H1 (cell line): ENCODE results near the gene CFAP44. TPM values are rescaled to one million over a fixed set of nuclear protein-coding genes. Genes with fewer than 3 reads are reported as not detected.

Experiments used
- CTCF ChIA-PET: fragments of 300-600 bp; sonication (Branson Sonifier 250); formaldehyde crosslinking; loops from one replicate; lab custom pipeline; 2021; ENCODE audit not compliant: partially characterized antibody; lab: Charles Lee
- POLR2A ChIA-PET: fragments of 300-600 bp; sonication (Branson Sonifier 250); formaldehyde crosslinking; loops from one replicate; lab custom pipeline; 2021; ENCODE audit warnings: inconsistent platforms; ENCODE audit not compliant: partially characterized antibody; lab: Charles Lee
- DNase-seq, 2 experiments: peaks; one replicate each; pipeline versions ENCODE4 v3.0.0 to v3.0.0-alpha.2; 2010 to 2022; ENCODE audit warnings: low spot score in 2 of 2, low read depth in 1 of 2, mixed read lengths in 1 of 2
- FAIRE-seq: peaks from 2 replicates; lab custom pipeline; 2011; peaks lifted over from hg19 to GRCh38; lab: Jason Lieb, UNC
- H2AFZ ChIP-seq: 2 replicates; pipeline ENCODE4 v1.8.1; 2012; ENCODE audit warnings: low read length, inconsistent platforms
- H2AK5ac ChIP-seq: 2 replicates; pipeline ENCODE4 v1.6.1; 2013; ENCODE audit warnings: low read depth, low read length
- H2BK120ac ChIP-seq: replicated peaks from 2 replicates; pipeline ENCODE3; 2013; ENCODE audit warnings: low read depth, low read length, inconsistent platforms
- H2BK12ac ChIP-seq: 2 replicates; pipeline ENCODE4 v1.6.1; 2013; ENCODE audit warnings: low read depth, low read length
- H2BK15ac ChIP-seq: 2 replicates; pipeline ENCODE4 v1.6.1; 2013; ENCODE audit warnings: low read length
- H2BK20ac ChIP-seq: 2 replicates; pipeline ENCODE4 v1.6.1; 2013; ENCODE audit warnings: low read length
- H2BK5ac ChIP-seq: 2 replicates; pipeline ENCODE4 v1.6.1; 2013; ENCODE audit warnings: low read depth, low read length
- H3K14ac ChIP-seq: 2 replicates; pipeline ENCODE4 v1.6.1; 2013; ENCODE audit warnings: inconsistent platforms; ENCODE audit not compliant: insufficient read length
- H3K18ac ChIP-seq: 2 replicates; pipeline ENCODE4 v1.6.1; 2013; ENCODE audit warnings: low read length; ENCODE audit errors: extremely low read depth
- H3K23ac ChIP-seq: 2 replicates; pipeline ENCODE4 v1.6.1; 2013; ENCODE audit warnings: inconsistent platforms; ENCODE audit not compliant: insufficient read length
- H3K23me2 ChIP-seq: 2 replicates; pipeline ENCODE4 v1.6.1; 2013; ENCODE audit warnings: low read depth, low read length
- H3K27ac ChIP-seq: 2 replicates; pipeline ENCODE4 v1.6.1; 2011; ENCODE audit warnings: low read depth, low read length, inconsistent platforms
- H3K27me3 ChIP-seq, 4 experiments: replicated peaks in 1 of 4; 1 replicate in 1 of 4; 2 replicates in 3 of 4; pipeline versions ENCODE4 v1.6.1 to v1.8.1; 2011 to 2013; ENCODE audit warnings: low read length in 3 of 4, mild to moderate bottlenecking in 3 of 4, inconsistent platforms in 2 of 4, mixed read lengths in 2 of 4, moderate library complexity in 1 of 4; ENCODE audit not compliant: control insufficient read depth in 3 of 4, insufficient read depth in 3 of 4; ENCODE audit errors: extremely low read depth in 1 of 4
- H3K36me3 ChIP-seq, 4 experiments: 2 replicates each; pipeline versions ENCODE4 v1.6.1 to v1.8.1; 2011 to 2013; ENCODE audit warnings: mild to moderate bottlenecking in 4 of 4, low read length in 3 of 4, moderate library complexity in 2 of 4, control low read depth in 1 of 4, inconsistent platforms in 1 of 4; ENCODE audit not compliant: insufficient read depth in 4 of 4, control insufficient read depth in 2 of 4
- H3K4ac ChIP-seq: replicated peaks from 2 replicates; pipeline ENCODE3; 2013; ENCODE audit warnings: low read length, low read depth, mixed read lengths, inconsistent platforms; ENCODE audit not compliant: insufficient read length
- H3K4me1 ChIP-seq, 4 experiments: replicated peaks in 1 of 4; 1 replicate in 1 of 4; 2 replicates in 3 of 4; pipeline versions ENCODE4 v1.6.1 to v1.8.1; 2011 to 2013; ENCODE audit warnings: low read length in 3 of 4, inconsistent platforms in 2 of 4, mixed read lengths in 1 of 4; ENCODE audit not compliant: insufficient read depth in 4 of 4, control insufficient read depth in 3 of 4
- H3K4me2 ChIP-seq, 2 experiments: 2 replicates each; pipeline versions ENCODE4 v1.6.1 to v1.8.1; 2011 to 2013; ENCODE audit warnings: low read depth in 2 of 2, low read length in 2 of 2, control low read depth in 1 of 2, inconsistent platforms in 1 of 2, mild to moderate bottlenecking in 1 of 2; ENCODE audit not compliant: insufficient read depth in 1 of 2
- H3K4me3 ChIP-seq, 4 experiments: fragments of 200-600, 300-600 bp in 1 of 4; sonication (generic), shearing (Covaris generic), sonication (Bioruptor Twin) in 1 of 4; 2 replicates each; pipeline versions ENCODE4 v1.5.1 to v1.8.1; 2011 to 2016; ENCODE audit warnings: low read length in 4 of 4, low read depth in 3 of 4, control low read depth in 2 of 4, inconsistent platforms in 2 of 4, mild to moderate bottlenecking in 2 of 4, mixed read lengths in 1 of 4, moderate library complexity in 1 of 4; ENCODE audit not compliant: insufficient read depth in 2 of 4; ENCODE audit errors: extremely low read depth in 1 of 4
- H3K56ac ChIP-seq: replicated peaks from 2 replicates; pipeline ENCODE3; 2013; ENCODE audit warnings: low read depth, mild to moderate bottlenecking, mixed read lengths, low read length, inconsistent platforms; ENCODE audit not compliant: insufficient read length
- H3K79me1 ChIP-seq: 2 replicates; pipeline ENCODE4 v1.6.1; 2013; ENCODE audit warnings: low read depth, low read length, control low read depth
- H3K79me2 ChIP-seq, 2 experiments: 2 replicates each; pipeline versions ENCODE4 v1.6.1 to v1.8.1; 2012 to 2013; ENCODE audit warnings: low read length in 2 of 2, mild to moderate bottlenecking in 2 of 2, inconsistent platforms in 1 of 2; ENCODE audit not compliant: insufficient read depth in 2 of 2, control insufficient read depth in 1 of 2
- H3K9ac ChIP-seq, 4 experiments: replicated peaks in 1 of 4; 1 replicate in 1 of 4; 2 replicates in 3 of 4; pipeline versions ENCODE4 v1.6.1 to v1.8.1; 2011 to 2013; ENCODE audit warnings: low read depth in 3 of 4, low read length in 3 of 4, control low read depth in 2 of 4, mild to moderate bottlenecking in 2 of 4, moderate library complexity in 2 of 4, inconsistent platforms in 1 of 4; ENCODE audit errors: extremely low read depth in 1 of 4
- H3K9me3 ChIP-seq, 2 experiments: 2 replicates each; pipeline versions ENCODE4 v1.6.1 to v1.8.1; 2012 to 2013; ENCODE audit warnings: mild to moderate bottlenecking in 2 of 2, moderate library complexity in 2 of 2, control low read depth in 1 of 2, inconsistent platforms in 1 of 2, low read depth in 1 of 2, low read length in 1 of 2, mixed read lengths in 1 of 2; ENCODE audit not compliant: insufficient read depth in 2 of 2
- H4K20me1 ChIP-seq, 2 experiments: replicated peaks in 1 of 2; 2 replicates each; pipeline versions ENCODE3 to v1.8.1; 2011 to 2013; ENCODE audit warnings: inconsistent platforms in 2 of 2, low read length in 2 of 2, mild to moderate bottlenecking in 1 of 2; ENCODE audit not compliant: insufficient read depth in 2 of 2, control insufficient read depth in 1 of 2
- H4K5ac ChIP-seq: 2 replicates; pipeline ENCODE4 v1.6.1; 2013; ENCODE audit warnings: low read length, low read depth, mixed read lengths, inconsistent platforms; ENCODE audit not compliant: insufficient read length
- H4K8ac ChIP-seq: 2 replicates; pipeline ENCODE4 v1.8.0; 2013; ENCODE audit warnings: mild to moderate bottlenecking, moderate library complexity, low read length, inconsistent platforms; ENCODE audit not compliant: insufficient read depth; ENCODE audit errors: extremely low read depth
- H4K91ac ChIP-seq: replicated peaks from 2 replicates; pipeline ENCODE3; 2013; ENCODE audit warnings: low read length, mixed read lengths, inconsistent platforms; ENCODE audit not compliant: insufficient read length
- USF2 ChIP-seq: IDR thresholded peaks from 2 replicates; pipeline ENCODE4 v1.6.1; 2011; ENCODE audit warnings: low read length, improper control_type of control experiment
- WGBS, 2 experiments: shearing (Covaris generic) in 1 of 2; methylation state at CpG; one replicate each; pipeline versions ENCODE4 v1.1.6 to v1.1.7; 2013 to 2015; ENCODE audit warnings: low lambda C conversion rate in 2 of 2, mixed read lengths in 2 of 2, inconsistent platforms in 1 of 2, low coverage in 1 of 2, missing lambda C conversion rate in 1 of 2; ENCODE audit not compliant: insufficient replicate concordance in 2 of 2, insufficient coverage in 1 of 2, insufficient read length in 1 of 2; ENCODE audit errors: extremely low coverage in 1 of 2, missing lambda C conversion rate in 1 of 2; 5-methylcytosine and 5-hydroxymethylcytosine counted together
- polyA plus RNA-seq, 7 experiments: library from polyadenylated mRNA; depleted of rRNA in 3 of 7; stranded (reverse) in 5 of 7; unstranded in 2 of 7; fragments of >200 nt in 5 of 7; fragments of 200-250 nt in 2 of 7; gene quantifications; 1 replicate in 5 of 7; 2 replicates in 1 of 7; 4 replicates in 1 of 7; pipeline versions ENCODE4 v1.2.1 to v1.2.3, GENCODE V29; 2011 to 2013; ENCODE audit warnings: missing spikeins in 2 of 7, mixed read lengths in 2 of 7
- total RNA-seq: library from RNA; stranded (reverse); fragmentation: NEBNext Ultra II Directional; extraction: Animal tissue kit (Norgen Biotek cat#: 25700); gene quantifications from 2 replicates; pipeline ENCODE4 v1.2.1, GENCODE V29; 2021

CFAP44 gene
- total and polyA plus RNA-seq, 2 of the 8 experiments (the other 6 are each of a cell fraction or from before 2014, with no cell fraction given): 0.45 to 0.60 TPM

- H3K56ac ChIP-seq: no peak overlapping the region
- no peak overlapping the region for H2BK5ac ChIP-seq
- H3K4me1 ChIP-seq: no peaks in the 10 kb centered on the region
- ChIA-PET POLR2A (no interaction called here), CTCF (interaction anchor here (0.7 kb wide), 1 partner anchor 157 kb away, joined by 3 read pairs; no protein-coding TSS in a partner anchor)
- no peak overlapping the region for H4K91ac ChIP-seq
- no peak overlapping the region for H4K5ac ChIP-seq
- H2AK5ac ChIP-seq: no peak overlapping the region
- H3K18ac ChIP-seq: no peak overlapping the region
- H3K27me3 ChIP-seq: no peaks in the 10 kb centered on the region
- no peak overlapping the region for H3K14ac ChIP-seq
- H3K27ac ChIP-seq: no peak overlapping the region
- H3K9ac ChIP-seq: no peak overlapping the region
- no peaks in the 10 kb centered on the region for H3K79me1 ChIP-seq
- 89% methylated on average over 2 of the region's 2 CpGs; no CpG with 5 or more reads in 1 of the 2 experiments for WGBS, 2 experiments
- H3K4me2 ChIP-seq: no peak overlapping the region
- H2BK120ac ChIP-seq: no peak overlapping the region
- peaks cover 0 to 10% (median 3%) of the 10 kb centered on the region in 4 experiments; a peak in 4 of 8 replicates for H3K36me3 ChIP-seq
- H2BK15ac ChIP-seq: no peak overlapping the region
- TF ChIP-seq USF2: no peak
- no peak overlapping the region for H2BK12ac ChIP-seq
- H3K4ac ChIP-seq: no peak overlapping the region
- H3K4me3 ChIP-seq: no peak overlapping the region
- FAIRE-seq (no peak), DNase-seq (no peak)
- no peak overlapping the region for H3K23ac ChIP-seq
- no peaks in the 10 kb centered on the region for H3K79me2 ChIP-seq
- H4K20me1 ChIP-seq: no peaks in the 10 kb centered on the region
- no peak overlapping the region for H2BK20ac ChIP-seq
- H2AFZ ChIP-seq: no peak overlapping the region
- H3K9me3 ChIP-seq: peaks cover 2 to 7% of the 10 kb centered on the region in 2 experiments; a peak in 1 of 4 replicates
- H4K8ac ChIP-seq: no peak overlapping the region
- H3K23me2 ChIP-seq: no peaks in the 10 kb centered on the region
Measured at GRCh38 chr3:113468539-113468938, 27.2 kb upstream of the CFAP44 start.
